H9 (cell line): ENCODE data around the gene ASPHD1. TPM values are rescaled to one million over a fixed set of nuclear protein-coding genes. Genes with fewer than 3 reads are reported as not detected.

Experiments used
- DNase-seq: peaks from one replicate; pipeline ENCODE4 v3.0.0-alpha.2; 2017
- H2AFZ ChIP-seq: one replicate; pipeline ENCODE4 v1.6.1; 2013; ENCODE audit warnings: mild to moderate bottlenecking, low read length, control low read depth, moderate library complexity
- H2AK5ac ChIP-seq: 2 replicates; pipeline ENCODE4 v1.6.1; 2013; ENCODE audit warnings: low read length, control low read depth, mixed read lengths; ENCODE audit not compliant: insufficient read length
- H2BK120ac ChIP-seq: one replicate; pipeline ENCODE4 v1.6.1; 2013; ENCODE audit warnings: low read depth, mild to moderate bottlenecking, low read length, control low read depth, inconsistent platforms; ENCODE audit not compliant: poor library complexity, severe bottlenecking
- H2BK12ac ChIP-seq: 2 replicates; pipeline ENCODE4 v1.6.1; 2013; ENCODE audit warnings: low read length, control low read depth, mixed read lengths, low read depth; ENCODE audit not compliant: insufficient read length
- H2BK15ac ChIP-seq: 2 replicates; pipeline ENCODE4 v1.6.1; 2013; ENCODE audit warnings: low read depth, low read length, control low read depth
- H2BK20ac ChIP-seq: one replicate; pipeline ENCODE4 v1.6.1; 2013; ENCODE audit warnings: low read depth, mild to moderate bottlenecking, low read length, control low read depth, inconsistent platforms; ENCODE audit not compliant: poor library complexity, severe bottlenecking
- H2BK5ac ChIP-seq: 2 replicates; pipeline ENCODE4 v1.6.1; 2013; ENCODE audit warnings: low read length, control low read depth, mixed read lengths; ENCODE audit not compliant: insufficient read length
- H3K14ac ChIP-seq: 2 replicates; pipeline ENCODE4 v1.6.1; 2013; ENCODE audit warnings: low read length, control low read depth; ENCODE audit not compliant: insufficient read depth
- H3K18ac ChIP-seq: 2 replicates; pipeline ENCODE4 v1.6.1; 2013; ENCODE audit warnings: low read depth, mild to moderate bottlenecking, mixed read lengths, low read length, control low read depth; ENCODE audit not compliant: insufficient read length
- H3K23ac ChIP-seq: 2 replicates; pipeline ENCODE4 v1.6.1; 2013; ENCODE audit warnings: low read length, control low read depth, mixed read lengths, low read depth; ENCODE audit not compliant: insufficient read length
- H3K23me2 ChIP-seq: 2 replicates; pipeline ENCODE4 v1.6.1; 2013; ENCODE audit warnings: low read depth, mild to moderate bottlenecking, mixed read lengths, low read length, control low read depth; ENCODE audit not compliant: insufficient read length, poor library complexity, severe bottlenecking
- H3K27ac ChIP-seq: 2 replicates; pipeline ENCODE4 v1.5.1; 2013; ENCODE audit warnings: low read length, control low read depth, mixed read lengths, low read depth; ENCODE audit not compliant: insufficient read length
- H3K27me3 ChIP-seq: 2 replicates; pipeline ENCODE4 v1.6.1; 2013; ENCODE audit warnings: low read length, control low read depth, inconsistent platforms; ENCODE audit not compliant: insufficient read depth
- H3K4ac ChIP-seq: 2 replicates; pipeline ENCODE4 v1.6.1; 2013; ENCODE audit warnings: low read depth, mild to moderate bottlenecking, control low read depth, inconsistent platforms, low read length, moderate library complexity
- H3K4me1 ChIP-seq: 2 replicates; pipeline ENCODE4 v1.6.1; 2013; ENCODE audit warnings: low read length, control low read depth, inconsistent platforms; ENCODE audit not compliant: insufficient read depth
- H3K4me2 ChIP-seq: 2 replicates; pipeline ENCODE4 v1.6.1; 2013; ENCODE audit warnings: low read length, control low read depth, mixed read lengths; ENCODE audit not compliant: insufficient read length, insufficient read depth
- H3K56ac ChIP-seq: 2 replicates; pipeline ENCODE4 v1.6.1; 2013; ENCODE audit warnings: low read depth, mild to moderate bottlenecking, mixed read lengths, low read length, control low read depth; ENCODE audit not compliant: insufficient read length
- H3K79me1 ChIP-seq: 2 replicates; pipeline ENCODE4 v1.6.1; 2013; ENCODE audit warnings: low read depth, mild to moderate bottlenecking, moderate library complexity, low read length, control low read depth, inconsistent platforms; ENCODE audit not compliant: insufficient read depth, poor library complexity, severe bottlenecking
- H3K79me2 ChIP-seq: 2 replicates; pipeline ENCODE4 v1.6.1; 2013; ENCODE audit warnings: low read length, control low read depth, inconsistent platforms; ENCODE audit not compliant: insufficient read depth
- H3K9ac ChIP-seq: 2 replicates; pipeline ENCODE4 v1.6.1; 2013; ENCODE audit warnings: low read length, control low read depth, mixed read lengths; ENCODE audit not compliant: insufficient read length; ENCODE audit errors: extremely low read depth
- H3K9me3 ChIP-seq: one replicate; pipeline ENCODE4 v1.6.1; 2013; ENCODE audit warnings: low read depth, low read length, inconsistent platforms; ENCODE audit not compliant: control insufficient read depth
- H3T11ph ChIP-seq: one replicate; pipeline ENCODE4 v1.6.1; 2013; ENCODE audit warnings: mild to moderate bottlenecking, low read length, control low read depth, inconsistent platforms
- H4K20me1 ChIP-seq: one replicate; pipeline ENCODE4 v1.6.1; 2013; ENCODE audit not compliant: control insufficient read depth, insufficient read length, insufficient read depth
- H4K5ac ChIP-seq: 2 replicates; pipeline ENCODE4 v1.6.1; 2013; ENCODE audit warnings: low read depth, mild to moderate bottlenecking, mixed read lengths, low read length, control low read depth; ENCODE audit not compliant: insufficient read length
- H4K8ac ChIP-seq: replicated peaks from 2 replicates; pipeline ENCODE4 v1.6.1; 2013; ENCODE audit warnings: low read length, control low read depth, mixed read lengths, low read depth; ENCODE audit not compliant: insufficient read length
- H4K91ac ChIP-seq: 2 replicates; pipeline ENCODE4 v1.6.1; 2013; ENCODE audit warnings: low read depth, mild to moderate bottlenecking, moderate library complexity, mixed read lengths, low read length, control low read depth; ENCODE audit not compliant: insufficient read length
- H3K27ac Mint-ChIP-seq, 3 experiments: 2 replicates in 2 of 3; 3 replicates in 1 of 3; pipeline ENCODE4 v1.8.0; 2020 to 2021; ENCODE audit warnings: mixed read lengths in 3 of 3, mild to moderate bottlenecking in 1 of 3, moderate library complexity in 1 of 3
- H3K27me3 Mint-ChIP-seq: 2 replicates; pipeline ENCODE4 v1.8.0; 2021; ENCODE audit warnings: low read depth, mild to moderate bottlenecking, moderate library complexity, mixed read lengths
- H3K36me3 Mint-ChIP-seq, 3 experiments: 2 replicates in 2 of 3; 3 replicates in 1 of 3; pipeline ENCODE4 v1.8.0; 2020 to 2021; ENCODE audit warnings: low read depth in 3 of 3, mixed read lengths in 3 of 3; ENCODE audit not compliant: insufficient read depth in 1 of 3
- H3K4me1 Mint-ChIP-seq, 2 experiments: 2 replicates each; pipeline ENCODE4 v1.8.0; 2020; ENCODE audit warnings: mixed read lengths in 2 of 2
- H3K4me3 Mint-ChIP-seq, 2 experiments: 2 replicates in 1 of 2; 3 replicates in 1 of 2; pipeline ENCODE4 v1.8.0; 2020 to 2021; ENCODE audit warnings: mild to moderate bottlenecking in 2 of 2, mixed read lengths in 2 of 2, moderate library complexity in 1 of 2
- H3K9me3 Mint-ChIP-seq, 2 experiments: 2 replicates in 1 of 2; 3 replicates in 1 of 2; pipeline ENCODE4 v1.8.0; 2020; ENCODE audit warnings: mild to moderate bottlenecking in 2 of 2, mixed read lengths in 2 of 2, moderate library complexity in 1 of 2
- WGBS: extraction: QIAGEN DNeasy Blood & Tissue Kit; methylation state at CpG from one replicate; pipeline ENCODE4 v1.1.7; 2013; ENCODE audit warnings: missing lambda C conversion rate, low lambda C conversion rate, mixed read lengths; ENCODE audit not compliant: insufficient read length; ENCODE audit errors: extremely low coverage; 5-methylcytosine and 5-hydroxymethylcytosine counted together
- total RNA-seq: library from RNA; stranded (reverse); gene quantifications from 2 replicates; pipeline ENCODE4 v1.2.1, GENCODE V29; 2021
- TF ChIP-seq, protein P1 (sequence below): fragments of 200-600 bp; sonication (generic); conservative IDR thresholded peaks from 3 replicates; pipeline ENCODE4 v1.8.0; 2021; ENCODE audit warnings: antibody characterized with exemption, mild to moderate bottlenecking

The ASPHD1 gene
- total RNA-seq, 1 experiment from 2014 or later: 16.7 TPM

DNA sequence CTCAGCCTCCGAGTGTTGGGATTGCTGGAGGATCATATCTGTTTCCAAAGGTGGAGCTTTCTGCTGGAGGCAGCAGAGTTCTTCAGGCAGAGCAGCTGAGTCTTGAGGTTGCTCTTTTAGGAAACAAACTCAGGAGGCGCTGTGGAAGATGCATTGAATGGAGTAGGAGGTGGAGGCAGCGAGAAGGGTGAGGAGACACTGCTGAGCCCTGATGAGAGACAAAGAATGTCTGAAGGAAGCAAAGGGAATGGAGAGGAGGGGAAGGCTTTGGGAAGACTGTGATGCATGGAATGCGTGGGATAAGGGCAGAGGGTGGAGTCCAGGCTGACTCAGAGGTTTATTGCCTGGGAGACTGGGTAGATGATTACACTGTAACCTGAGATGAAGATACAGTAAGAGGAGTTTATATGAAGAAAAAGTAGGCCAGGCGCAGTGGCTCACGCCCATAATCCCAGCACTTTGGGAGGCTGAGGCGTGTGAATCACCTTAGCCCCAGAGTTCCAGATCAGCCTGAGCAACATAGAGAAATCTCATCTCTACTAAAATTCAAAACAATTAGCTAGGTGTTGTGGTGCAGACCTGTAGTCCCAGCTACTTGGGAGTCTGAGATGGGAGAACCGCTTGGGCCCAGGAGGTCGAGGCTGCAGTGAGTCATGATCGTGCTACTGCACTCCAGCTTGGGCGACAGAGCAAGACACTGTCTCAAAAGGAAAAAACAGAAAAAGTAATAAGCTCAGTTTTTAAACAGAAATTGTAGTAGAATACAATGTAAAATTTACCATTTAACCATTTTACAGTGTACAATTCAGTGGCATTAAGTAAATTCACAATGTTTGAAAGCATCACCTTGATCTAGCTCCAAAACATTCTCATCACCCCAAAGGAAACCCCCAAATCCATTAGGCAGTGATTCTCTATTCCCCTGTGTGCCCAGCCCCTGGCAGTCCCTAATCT, 43.8 kb downstream of the ASPHD1 start:
- Histone ChIP-seq H3T11ph (no peak overlapping the region), H3K4me2 (no peak overlapping the region), H4K5ac (no peak overlapping the region), H2BK5ac (no peak overlapping the region), H3K9me3 (no peaks in the 10 kb centered on the region), H4K91ac (no peak overlapping the region), H3K79me2 (no peaks in the 10 kb centered on the region), H3K23ac (no peak overlapping the region), H3K4me1 (no peaks in the 10 kb centered on the region), H3K18ac (peak overlapping the region; percentile 19), H2BK20ac (no peak overlapping the region), H4K8ac (no peak overlapping the region), H2BK120ac (no peak overlapping the region), H4K20me1 (no peaks in the 10 kb centered on the region), H3K9ac (no peak overlapping the region), H2BK15ac (no peak overlapping the region), H3K14ac (no peak overlapping the region), H3K23me2 (no peaks in the 10 kb centered on the region), H3K79me1 (no peaks in the 10 kb centered on the region), H3K27me3 (no peaks in the 10 kb centered on the region), H3K4ac (no peak overlapping the region), H2BK12ac (no peak overlapping the region), H3K56ac (no peak overlapping the region), H3K27ac (no peak overlapping the region), H2AK5ac (no peak overlapping the region), H2AFZ (no peak overlapping the region)
- TF ChIP-seq, protein P1, sequence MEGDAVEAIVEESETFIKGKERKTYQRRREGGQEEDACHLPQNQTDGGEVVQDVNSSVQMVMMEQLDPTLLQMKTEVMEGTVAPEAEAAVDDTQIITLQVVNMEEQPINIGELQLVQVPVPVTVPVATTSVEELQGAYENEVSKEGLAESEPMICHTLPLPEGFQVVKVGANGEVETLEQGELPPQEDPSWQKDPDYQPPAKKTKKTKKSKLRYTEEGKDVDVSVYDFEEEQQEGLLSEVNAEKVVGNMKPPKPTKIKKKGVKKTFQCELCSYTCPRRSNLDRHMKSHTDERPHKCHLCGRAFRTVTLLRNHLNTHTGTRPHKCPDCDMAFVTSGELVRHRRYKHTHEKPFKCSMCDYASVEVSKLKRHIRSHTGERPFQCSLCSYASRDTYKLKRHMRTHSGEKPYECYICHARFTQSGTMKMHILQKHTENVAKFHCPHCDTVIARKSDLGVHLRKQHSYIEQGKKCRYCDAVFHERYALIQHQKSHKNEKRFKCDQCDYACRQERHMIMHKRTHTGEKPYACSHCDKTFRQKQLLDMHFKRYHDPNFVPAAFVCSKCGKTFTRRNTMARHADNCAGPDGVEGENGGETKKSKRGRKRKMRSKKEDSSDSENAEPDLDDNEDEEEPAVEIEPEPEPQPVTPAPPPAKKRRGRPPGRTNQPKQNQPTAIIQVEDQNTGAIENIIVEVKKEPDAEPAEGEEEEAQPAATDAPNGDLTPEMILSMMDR: peak; percentile 56
- Mint-ChIP-seq H3K27me3 (peaks cover 10% of the 10 kb centered on the region), H3K9me3 (peaks cover 0 to 4% of the 10 kb centered on the region in 2 experiments; a peak in 1 of 5 replicates), H3K27ac (peak overlapping the region in 2 of 3 experiments; percentile 4 to 89; a peak in 4 of 7 replicates), H3K36me3 (no peaks in the 10 kb centered on the region; a peak in 1 of 7 replicates), H3K4me3 (peak overlapping the region in 1 of 2 experiments; percentile 25; a peak in 2 of 5 replicates), H3K4me1 (peaks cover 8 to 10% of the 10 kb centered on the region in 2 experiments)
- no CpG with 5 or more reads among the region's 11 CpGs for WGBS
- peak; percentile 80 for DNase-seq
